DMS53 (cell line): ENCODE data around the gene CFAP45.
A peak's percentile ranks its signal among the peaks of the same experiment; 100 is the strongest.

ENCODE experiments used
- DNase-seq: peaks from one replicate; lab custom pipeline; 2025; lab: John Stamatoyannopoulos, UW

The CFAP45 gene

DNA sequence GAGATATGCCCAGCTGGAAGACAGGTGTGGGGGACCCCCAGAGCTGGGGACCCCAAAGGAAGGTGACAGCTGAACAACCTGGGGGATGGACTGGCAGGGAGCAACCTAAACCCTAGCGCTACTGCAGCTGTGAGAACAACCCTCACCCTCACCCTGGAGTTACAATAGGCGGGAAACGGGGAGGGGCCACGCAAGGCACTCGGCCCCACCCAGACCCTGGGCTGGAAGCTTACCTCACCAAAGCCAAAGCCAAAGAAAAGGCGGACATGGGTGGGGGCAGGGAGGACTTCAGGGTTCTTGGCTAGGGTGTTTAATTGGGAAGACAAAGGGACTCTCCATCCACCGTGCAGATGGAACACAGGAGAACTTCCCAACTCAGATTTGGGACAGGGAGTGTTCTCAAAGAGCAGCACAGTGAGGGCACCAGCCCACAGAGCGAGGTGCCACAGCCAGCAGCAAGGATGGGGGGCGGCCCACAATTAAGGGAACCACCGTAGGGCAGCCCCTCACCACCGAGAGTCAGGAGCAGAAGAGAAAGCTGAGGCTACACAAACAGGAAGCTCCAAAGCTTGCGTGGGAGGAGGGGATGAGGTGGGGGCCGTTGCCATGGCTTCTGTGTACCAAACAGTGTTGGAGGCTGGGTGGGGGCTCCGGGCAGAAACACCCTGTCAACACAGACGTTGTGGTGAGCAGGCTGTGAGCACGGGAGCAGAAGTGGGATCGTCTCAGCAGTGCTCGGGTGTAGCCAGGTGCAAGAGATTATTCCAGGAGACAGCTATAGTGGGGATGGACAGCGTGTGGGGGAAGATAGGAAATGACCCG is 23.4 kb upstream of the CFAP45 start:
- DNase-seq: peak; percentile 86

DNA sequence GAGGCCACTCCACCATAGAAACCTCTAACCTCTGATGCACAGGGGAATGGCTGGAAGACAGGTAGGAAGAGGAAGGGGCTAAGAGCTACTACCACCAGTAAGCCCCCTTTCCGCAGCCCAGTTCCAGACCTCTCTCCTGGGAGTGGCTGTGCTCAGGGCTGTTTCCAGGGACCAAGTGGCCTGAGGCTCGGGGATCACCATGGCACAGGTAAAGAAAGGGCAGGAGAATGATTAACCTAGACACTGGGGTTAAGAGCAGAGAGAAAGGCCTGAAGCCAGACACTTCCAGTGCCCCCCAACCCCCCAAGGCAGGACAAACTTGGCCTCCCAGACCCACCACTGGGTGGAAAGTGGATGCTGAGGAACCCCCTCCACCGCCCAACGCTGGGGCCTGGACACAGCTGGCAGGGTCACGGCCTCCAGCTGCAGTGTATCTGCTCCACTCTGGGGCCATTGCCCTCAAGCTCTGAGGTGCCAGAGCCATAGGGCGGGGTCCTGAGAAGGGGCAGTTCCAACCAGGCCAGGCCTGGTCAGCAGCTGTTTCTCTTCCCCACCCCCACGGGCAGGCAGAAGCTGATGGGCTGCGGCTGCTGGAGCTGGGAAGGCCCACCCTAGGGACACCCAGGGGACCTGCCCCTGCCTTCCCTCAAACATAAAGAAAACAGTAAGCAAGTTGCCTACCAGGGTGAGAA is 22.7 kb upstream of the CFAP45 start:
- DNase-seq: peak; percentile 38

DNA sequence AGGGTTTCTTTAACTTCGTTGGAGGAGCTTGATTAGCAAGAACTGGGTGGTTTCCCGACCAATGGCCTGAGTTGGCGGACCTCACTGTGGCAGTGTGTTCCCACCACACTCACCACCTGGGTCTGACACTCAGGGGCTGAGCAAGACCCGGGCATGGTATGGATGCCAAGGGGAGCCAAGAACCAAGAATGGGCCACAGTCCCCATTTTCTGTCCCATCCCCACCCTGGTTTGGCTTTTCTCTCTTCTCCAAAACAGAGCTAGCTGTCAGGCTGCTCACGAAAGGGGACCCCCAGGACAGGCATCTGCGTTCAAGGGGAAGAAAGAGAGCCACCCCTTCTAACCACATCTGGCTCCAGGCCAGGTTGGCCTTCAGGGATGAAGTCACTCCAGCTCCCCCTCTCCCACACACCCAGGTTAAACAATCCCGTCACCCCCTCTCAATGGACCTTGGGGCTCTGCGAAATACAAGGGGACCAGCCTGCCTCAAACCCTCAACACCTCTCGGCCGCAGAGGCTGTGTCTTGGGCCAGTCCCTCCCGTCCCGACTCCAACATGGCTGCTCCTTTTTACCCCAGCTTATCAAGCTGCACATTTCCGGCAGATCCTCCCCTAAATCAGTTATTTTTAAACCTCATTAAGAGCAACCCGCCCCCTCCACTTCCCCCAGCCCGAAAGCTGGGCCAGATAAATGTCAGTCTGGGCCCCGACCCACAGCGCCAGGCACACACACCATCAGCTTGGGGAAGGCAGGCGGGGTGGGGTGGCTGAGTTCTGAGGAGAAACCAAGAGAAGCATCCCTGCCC is 21.9 kb upstream of the CFAP45 start:
- DNase-seq: no peak

DNA sequence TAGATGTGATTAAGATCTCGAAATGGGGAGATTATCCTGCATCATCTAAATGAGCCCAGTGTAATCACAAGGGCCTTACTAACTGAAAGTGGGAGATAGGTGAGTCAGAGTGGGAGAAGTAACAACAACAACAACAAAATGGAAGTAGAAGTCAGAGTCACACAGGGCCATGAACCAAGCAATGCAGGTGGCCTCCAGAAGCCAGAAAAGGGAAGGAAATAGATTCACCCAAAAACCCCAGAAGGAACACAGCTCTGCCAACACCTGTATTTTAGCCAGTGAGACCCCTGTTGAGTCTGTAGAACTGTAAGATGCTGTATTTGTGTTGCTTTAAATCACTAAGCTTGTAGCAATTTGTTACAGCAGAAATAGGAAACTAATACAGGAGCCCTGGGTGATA is 21.3 kb upstream of the CFAP45 start:
- no peak for DNase-seq

DNA sequence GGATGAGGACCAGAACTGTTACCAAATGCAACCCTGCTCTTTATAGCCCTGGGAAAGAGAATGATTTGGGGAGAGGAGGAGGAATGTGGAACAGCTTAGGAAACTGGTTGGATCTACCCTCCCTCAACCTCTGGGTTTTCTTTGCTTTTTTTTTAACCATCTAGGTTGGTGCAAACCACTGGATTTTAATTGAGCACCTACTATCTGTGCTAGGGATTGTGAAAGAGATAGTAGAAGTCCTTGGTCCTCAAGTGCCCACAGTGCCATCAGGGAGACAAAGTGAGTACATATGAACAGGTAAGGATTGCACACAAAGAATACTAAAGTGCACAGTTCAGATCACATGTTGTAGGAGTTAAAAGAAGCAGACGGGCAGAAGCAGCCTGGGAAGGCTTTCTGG is 20.7 kb upstream of the CFAP45 start:
- no peak for DNase-seq

DNA sequence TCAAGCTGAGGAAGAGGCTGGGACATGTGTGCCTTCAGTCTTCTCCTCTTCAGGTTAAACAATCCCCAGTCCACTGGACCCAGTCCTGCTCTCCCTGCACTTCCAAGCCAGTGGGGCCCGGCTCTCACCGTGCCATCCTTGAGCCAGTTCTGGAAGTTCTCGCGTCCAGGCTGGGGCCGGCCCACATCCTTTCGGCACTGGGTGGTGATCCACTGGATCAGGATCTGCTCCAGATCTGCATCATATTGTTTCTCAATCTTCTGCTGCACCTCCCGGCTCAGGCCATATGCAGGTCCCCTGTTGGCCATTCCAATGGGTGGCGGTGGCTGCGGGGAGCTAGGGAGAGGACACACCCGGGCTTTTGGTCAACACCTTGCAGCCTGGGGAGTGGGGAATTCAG is 20.2 kb upstream of the CFAP45 start:
- no peak for DNase-seq

DNA sequence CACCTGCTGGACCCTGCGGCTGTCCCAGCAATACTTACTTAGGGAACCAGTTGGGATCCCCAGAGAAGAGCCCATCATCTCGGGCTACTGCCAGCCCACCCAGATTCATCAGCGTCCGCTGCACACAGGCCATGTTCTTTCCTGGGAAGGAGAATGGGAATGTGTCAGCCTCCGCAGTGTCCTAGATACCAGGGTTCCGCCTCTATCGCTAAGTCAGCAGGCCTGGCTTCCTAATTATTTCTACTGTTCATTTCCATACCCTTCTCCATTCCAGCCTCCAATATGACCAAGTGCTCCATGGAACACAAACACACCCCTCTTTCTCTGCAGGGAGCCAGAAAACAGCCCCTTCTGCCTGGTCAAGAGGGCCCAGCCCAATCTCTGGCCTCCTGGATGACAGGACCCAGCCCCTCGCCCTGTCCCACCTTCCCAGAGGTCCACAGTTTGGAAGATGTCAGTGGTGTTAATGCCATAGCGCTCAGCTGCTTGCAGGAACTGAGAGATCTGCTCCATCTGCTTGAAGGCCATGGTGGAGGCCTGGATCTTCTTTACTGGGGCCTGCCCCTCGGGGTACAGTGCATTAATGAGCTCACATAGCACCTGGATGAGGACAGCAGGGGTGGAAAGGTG is 19.4 kb upstream of the CFAP45 start:
- DNase-seq: no peak

DNA sequence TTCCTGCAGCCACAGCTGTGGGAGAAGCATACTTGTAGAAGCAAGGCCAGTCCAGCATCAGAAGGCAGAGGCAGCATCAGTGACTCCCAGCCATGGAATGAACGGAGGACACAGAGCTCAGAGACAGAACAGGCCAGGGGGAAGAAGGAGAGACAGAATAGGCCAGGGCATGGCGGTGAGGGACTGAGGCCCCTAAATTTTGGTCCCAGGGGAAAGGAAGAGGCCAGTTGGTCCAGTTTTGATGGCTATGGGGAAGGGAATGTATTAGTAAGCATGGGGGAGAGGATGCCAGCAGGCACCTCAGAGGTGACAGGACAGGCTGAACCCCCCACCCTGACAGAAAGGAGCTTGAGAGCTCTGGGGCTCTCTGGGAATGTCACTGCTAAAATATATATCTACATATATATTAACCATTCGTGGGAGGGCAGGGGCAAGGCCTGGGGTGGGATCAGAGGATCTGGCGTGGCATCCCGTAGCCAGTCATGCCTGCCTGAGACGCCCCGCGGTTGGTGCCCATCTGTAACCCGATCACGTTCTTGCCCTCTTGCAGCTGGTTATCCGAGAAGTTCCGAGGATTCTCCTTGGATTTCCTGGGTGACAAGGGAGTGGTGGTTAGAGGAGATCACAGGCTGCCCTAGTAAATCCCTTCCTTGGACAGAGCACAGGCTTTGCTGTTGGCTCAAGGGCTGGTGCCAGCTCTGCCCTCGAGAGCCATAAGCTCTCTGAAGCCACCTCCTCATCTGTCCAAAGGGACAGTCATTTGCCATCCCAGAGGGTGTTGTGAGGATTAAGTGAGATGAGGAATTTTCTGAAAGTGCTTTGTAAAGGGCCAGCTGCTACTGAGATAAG is 18.6 kb upstream of the CFAP45 start:
- DNase-seq: no peak

DNA sequence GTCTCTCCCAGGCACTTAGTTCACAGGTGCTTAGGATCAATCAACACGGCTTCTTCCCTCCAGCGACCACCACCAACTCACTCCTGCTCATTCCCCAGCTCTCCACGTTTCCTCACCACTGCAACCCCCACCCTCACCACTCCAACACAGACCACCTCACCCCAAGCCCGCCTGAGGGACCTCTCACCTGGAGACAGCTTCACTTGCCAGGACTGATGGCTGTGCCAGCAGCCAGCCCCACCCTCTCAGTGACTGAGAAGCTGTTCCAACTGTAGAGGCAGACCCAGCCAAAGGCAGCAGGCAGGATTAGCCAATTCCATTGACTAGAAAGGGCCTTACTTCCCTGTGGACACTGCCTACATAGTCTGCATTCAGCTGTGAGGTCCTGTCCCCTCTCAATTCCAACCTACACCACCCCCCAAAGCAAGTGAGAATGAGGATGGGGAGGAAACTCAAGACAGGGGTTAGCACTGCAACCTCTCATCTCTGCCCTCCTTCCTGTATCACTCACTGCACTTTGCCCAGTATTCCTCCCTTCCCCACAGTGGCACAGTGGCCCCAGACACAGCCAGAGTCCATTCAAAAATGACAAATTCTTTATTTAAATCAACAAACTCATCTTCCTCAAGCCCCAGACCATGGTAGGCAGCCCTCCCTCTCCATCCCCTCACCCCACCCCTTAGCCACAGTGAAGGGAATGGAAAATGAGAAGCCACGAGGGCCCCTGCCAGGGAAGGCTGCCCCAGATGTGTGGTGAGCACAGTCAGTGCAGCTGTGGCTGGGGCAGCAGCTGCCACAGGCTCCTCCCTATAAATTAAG is 17.8 kb upstream of the CFAP45 start:
- no peak for DNase-seq

DNA sequence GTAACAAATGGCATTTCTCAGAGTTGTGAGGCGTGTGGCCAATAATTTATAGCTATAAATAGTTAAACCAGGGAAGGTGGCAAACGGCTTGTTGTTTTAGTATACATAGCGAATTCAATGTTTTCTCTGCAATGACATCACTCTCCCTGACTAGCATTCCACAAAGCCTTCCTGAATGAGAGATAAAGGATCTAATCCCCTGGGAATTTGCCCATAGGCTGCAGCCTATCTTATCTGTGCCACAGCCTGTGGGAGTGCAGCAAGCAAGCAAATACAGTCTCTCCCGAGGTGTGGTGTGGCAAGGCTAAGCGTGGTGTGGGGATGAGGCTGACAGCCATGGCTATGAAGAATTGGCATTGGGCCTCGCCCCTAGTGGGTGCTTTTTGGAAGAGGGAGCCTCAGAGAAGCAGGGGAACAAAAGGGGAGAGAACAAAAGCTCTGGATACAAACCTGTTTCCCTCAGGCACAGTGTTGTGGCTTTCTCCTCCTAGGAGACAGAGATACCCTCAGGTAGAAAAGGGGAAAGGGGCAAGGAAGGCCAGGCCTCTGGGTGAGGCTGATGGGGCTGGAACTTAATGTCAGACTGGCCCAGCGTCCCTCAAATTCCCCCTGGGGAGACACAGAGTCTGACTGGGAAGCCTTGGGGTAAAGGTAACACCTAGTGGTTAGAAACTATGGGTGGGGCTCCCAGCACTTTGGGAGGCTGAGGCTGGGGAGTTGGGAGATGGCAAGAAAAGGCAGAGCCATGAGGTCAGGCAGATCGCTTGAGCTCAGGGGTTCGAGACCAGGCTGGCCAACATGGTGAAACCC is 16.5 kb upstream of the CFAP45 start:
- peak; percentile 74 for DNase-seq

DNA sequence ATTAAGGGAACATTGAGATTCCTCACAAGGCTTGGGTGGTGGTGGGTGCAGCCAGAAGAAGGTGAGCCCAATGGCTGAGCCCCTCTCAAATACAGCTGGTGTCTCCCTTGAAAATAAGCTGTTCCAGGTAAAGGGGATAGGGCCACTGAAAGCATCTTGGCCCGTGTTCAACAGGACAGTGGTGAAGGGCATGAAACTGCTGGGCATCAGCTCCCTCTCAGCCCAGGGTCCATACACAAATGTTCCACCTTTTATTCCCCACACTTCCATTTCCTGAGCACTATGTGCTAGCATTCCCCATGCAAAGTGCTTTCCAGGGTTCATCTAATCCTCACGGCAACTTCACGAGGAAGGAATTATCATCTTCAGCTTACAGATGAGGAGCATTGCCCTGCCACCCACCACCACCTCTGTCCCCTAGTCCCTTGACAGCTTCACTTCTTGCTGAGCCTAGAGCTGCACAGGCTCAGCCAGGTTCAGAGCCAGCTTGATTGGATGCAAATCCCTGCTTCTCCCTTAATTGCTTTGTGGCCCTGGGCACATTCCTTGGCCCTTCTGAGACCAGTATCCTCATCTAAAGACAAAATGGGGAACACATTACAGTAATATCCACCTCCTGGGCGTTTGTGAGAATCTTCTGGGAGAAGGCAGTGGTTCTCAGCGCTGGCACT is 15.7 kb upstream of the CFAP45 start:
- peak; percentile 43 for DNase-seq

DNA sequence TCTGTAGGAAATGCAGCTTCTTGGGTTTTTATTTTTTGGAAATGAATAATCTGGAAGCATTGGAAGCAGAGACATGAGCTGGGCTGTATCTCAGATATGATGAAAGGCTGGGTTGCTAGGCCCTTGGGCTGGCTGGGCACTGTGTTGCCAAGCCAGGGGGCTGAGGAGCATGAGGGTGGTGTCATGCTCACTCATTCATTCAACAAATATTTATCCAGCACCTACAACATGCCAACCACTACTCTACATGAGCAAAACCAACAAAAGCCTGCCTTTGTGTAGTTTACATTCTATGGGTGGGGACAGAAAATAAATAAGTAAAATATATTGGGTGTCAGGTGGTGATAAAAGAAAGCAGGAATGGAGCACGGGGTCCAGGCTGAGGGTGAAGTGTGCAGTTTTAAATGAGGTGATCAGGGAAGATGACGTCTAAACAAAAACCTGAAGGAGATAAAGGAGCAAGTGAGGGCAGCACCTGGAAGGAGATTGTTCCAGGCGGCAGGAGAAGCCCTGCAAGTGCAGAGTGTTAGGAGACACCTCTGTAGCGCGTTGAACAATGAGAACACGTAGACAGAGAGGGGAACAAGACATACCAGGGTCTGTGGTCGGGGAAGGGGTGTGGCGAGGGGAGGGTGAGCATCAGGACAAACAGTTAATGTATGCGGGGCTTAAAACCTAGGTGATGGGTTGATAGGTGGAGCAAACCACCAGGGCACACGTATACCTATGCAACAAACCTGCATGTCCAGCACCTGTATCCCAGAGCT is 14.5 kb upstream of the CFAP45 start:
- DNase-seq: peak; percentile 86

DNA sequence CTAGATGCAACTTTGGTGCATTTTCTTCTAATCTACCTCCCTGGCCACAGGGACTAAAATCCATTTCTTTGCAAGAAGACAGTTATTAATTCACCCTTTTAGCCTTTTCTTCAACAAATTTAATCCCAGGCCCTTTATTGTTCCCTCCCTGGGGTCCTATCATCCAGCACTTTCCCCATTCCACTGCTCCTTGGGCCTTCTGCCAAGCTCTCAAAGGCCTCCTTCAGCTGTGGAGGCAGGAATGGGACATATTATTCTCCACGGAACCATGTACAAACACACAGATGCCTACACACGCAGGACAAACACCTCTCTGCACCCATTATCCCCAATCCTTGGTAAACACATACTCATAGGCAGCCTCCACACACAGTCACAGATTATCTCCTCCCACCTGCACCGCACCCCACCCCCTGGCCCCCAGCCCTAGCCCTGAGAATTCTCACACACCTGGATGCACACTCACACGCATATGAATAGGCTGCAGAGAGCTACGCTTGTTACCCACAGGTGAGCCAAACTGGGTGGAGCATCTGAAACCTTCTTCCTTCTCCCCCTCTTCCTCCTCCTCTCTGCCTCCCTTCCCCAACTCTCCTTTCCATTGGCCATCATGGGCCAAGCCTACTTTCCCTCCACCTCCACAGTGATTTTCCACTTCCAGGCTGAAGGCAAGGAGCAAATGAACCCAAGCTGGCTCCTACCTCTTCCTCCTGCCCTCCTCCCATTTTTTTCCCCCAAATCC is 13.7 kb upstream of the CFAP45 start:
- peak; percentile 72 for DNase-seq

DNA sequence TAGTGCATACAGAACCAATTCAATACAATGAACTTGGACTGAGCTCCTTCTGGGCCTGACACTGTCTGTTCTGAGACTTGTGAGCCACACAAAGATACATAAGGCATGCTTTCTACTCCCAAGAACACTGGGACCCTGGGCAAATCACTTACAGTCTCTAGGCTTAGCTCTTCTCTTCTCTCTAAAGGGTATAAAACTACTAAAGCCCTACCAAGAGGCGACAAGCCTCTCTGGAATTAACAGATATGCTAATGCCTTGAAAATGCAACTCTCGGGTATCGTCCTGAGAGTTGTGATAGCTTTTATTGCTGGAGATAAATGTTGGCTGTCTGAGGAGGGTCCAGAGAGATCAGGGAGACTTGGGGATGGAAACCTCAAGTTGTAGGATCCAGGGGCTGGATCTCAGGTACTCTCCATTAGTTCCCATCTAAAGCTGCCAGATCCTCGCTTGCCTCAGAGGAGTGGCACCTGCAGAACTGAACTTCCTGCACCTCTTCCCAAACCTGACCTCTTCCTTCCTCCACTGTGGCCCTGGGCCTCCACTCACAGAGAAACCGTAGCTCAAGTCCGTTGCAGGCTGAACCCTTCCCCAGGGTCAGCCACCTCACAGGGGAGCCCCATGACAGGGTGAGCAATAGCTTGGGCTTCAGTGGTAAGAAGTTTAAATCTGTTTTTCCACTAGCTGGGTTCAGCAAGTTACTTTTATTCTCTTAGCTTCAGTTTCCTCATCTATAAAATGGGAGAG is 11.5 kb upstream of the CFAP45 start:
- DNase-seq: no peak

DNA sequence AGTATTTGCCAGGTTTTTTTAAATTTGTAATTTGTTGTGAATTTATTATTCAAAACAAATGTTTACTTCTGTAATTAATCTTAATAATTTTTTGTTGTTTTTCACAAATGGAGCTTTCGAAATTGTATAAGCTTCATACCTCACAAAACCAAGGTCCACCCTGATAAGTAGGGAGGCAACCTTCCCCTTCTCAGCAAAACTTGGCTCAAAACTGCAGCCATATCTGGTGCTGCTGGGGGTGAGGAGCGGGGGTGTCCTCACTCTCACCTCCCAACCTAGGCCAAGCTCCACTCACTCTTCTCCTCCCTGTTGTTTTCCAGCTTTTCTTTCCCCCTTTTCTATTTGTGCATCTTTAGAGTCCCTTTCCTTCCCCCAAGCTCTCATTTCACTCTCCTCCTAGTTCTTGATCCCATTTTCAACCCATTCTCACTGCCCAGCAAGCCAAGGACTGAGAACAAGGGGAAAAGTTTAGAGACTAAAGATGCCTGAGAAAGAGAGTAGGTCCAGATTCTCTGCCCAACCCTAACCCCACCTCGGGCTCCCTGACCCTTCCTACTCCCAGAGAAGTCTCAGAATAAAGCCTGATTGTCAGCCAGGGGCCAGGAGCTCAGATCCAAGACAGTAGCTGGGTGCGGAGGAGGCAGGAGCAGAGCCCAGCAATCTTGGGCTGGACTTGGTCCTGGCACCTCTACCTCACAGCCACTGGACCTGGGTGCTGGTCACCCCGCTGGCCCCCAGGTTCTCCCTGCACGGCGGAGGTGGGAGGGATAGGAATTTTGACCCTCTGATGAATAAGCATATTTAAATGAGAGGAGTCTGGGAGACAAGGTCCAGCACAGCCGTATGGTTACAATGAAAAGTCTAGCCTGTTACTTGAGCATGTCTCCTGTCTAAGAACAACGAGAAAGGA is 8.3 kb upstream of the CFAP45 start:
- no peak for DNase-seq

DNA sequence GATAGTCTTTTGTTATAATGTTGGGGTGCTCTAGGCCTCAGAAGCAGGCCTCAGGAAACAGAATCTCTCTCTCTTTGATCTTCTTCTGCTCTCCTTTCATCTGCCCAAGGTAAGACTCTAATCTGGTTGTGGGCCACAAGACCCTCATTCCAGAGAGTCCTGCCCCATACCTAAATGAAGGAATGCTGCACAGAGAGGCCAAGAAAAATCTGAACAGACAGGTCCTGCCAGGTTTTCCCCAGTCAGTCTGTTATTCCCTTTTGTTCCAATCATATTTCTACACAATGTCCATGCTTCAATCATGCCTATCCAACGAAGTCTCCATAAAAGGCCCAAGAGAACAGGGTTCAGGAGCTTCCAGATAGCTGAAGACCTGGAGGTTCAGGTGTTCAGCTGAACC is 7.0 kb upstream of the CFAP45 start:
- DNase-seq: no peak
